ENCODE data around the gene CAMK4.

- TF ChIP-seq CTCF (IDR thresholded peaks at IDR 0.05; ENCODE audit: poor library complexity, severe bottlenecking): no peak
- TF ChIP-seq SMC3 (conservative IDR thresholded peaks at IDR 0.05; ENCODE audit: poor library complexity): no peak
These were observed 58.6 kb downstream of the CAMK4 start for GRCh38 chr5:111282798-111283197.

Data from neural cell (in vitro differentiated cells).